CD14-positive monocyte (primary cell): ENCODE results near the gene BARX2. TPM values are rescaled to one million over a fixed set of nuclear protein-coding genes. Genes with fewer than 3 reads are reported as not detected.

Source experiments
- DNase-seq, 3 donors: peaks; one replicate each; pipeline ENCODE4 v3.0.0-alpha.2; 2011 to 2022
- H2AFZ ChIP-seq: 2 replicates; pipeline ENCODE4 v1.6.0; 2012; ENCODE audit warnings: mild to moderate bottlenecking, low read depth, low read length, inconsistent platforms; ENCODE audit not compliant: insufficient read depth, poor library complexity, severe bottlenecking
- H3K27ac ChIP-seq, 2 donors: 1 replicate in 1 of 2; 2 replicates in 1 of 2; pipeline ENCODE4 v1.5.1; 2012 to 2013; ENCODE audit warnings: low read length in 2 of 2, control low read depth in 1 of 2, inconsistent platforms in 1 of 2, low read depth in 1 of 2, mild to moderate bottlenecking in 1 of 2
- H3K27me3 ChIP-seq, 2 donors: one replicate each; pipeline versions ENCODE4 v1.6.0 to v1.6.1; 2011 to 2013; ENCODE audit warnings: low read length in 2 of 2; ENCODE audit not compliant: control insufficient read depth in 2 of 2, insufficient read depth in 2 of 2
- H3K36me3 ChIP-seq, 2 donors: replicated peaks in 1 of 2; 1 replicate in 1 of 2; 2 replicates in 1 of 2; pipeline versions ENCODE4 v1.5.1 to v1.6.1; 2012 to 2013; ENCODE audit warnings: low read length in 2 of 2, control low read depth in 1 of 2, inconsistent platforms in 1 of 2, mild to moderate bottlenecking in 1 of 2; ENCODE audit not compliant: insufficient read depth in 2 of 2, control insufficient read depth in 1 of 2
- H3K4me1 ChIP-seq, 2 donors: 1 replicate in 1 of 2; 2 replicates in 1 of 2; pipeline versions ENCODE4 v1.5.1 to v1.6.1; 2012 to 2013; ENCODE audit warnings: low read length in 2 of 2, control low read depth in 1 of 2, inconsistent platforms in 1 of 2, mild to moderate bottlenecking in 1 of 2, moderate library complexity in 1 of 2; ENCODE audit not compliant: insufficient read depth in 2 of 2, control insufficient read depth in 1 of 2
- H3K4me2 ChIP-seq: replicated peaks from 2 replicates; pipeline ENCODE3; 2012; ENCODE audit warnings: low read length, moderate library complexity, mild to moderate bottlenecking; ENCODE audit not compliant: poor library complexity, severe bottlenecking; ENCODE audit errors: extremely low read depth
- H3K4me3 ChIP-seq, 3 experiments: fragments of 200-600 bp in 1 of 3; sonication (generic) in 1 of 3; replicated peaks in 1 of 3; 1 replicate in 2 of 3; 2 replicates in 1 of 3; pipeline ENCODE4 v1.5.1; 2011 to 2013; ENCODE audit warnings: low read length in 3 of 3, mild to moderate bottlenecking in 3 of 3, control low read depth in 2 of 3, low read depth in 2 of 3, inconsistent platforms in 1 of 3, moderate library complexity in 1 of 3
- H3K79me2 ChIP-seq: 2 replicates; pipeline ENCODE4 v1.6.0; 2012; ENCODE audit warnings: mild to moderate bottlenecking, control low read depth, inconsistent platforms, low read length, moderate library complexity; ENCODE audit not compliant: insufficient read depth
- H3K9ac ChIP-seq: 2 replicates; pipeline ENCODE4 v1.6.0; 2017; ENCODE audit warnings: low read length, mild to moderate bottlenecking; ENCODE audit not compliant: insufficient read depth, poor library complexity, severe bottlenecking
- H3K9me3 ChIP-seq, 2 donors: replicated peaks in 1 of 2; 1 replicate in 1 of 2; 2 replicates in 1 of 2; pipeline versions ENCODE4 v1.5.1 to v1.6.1; 2012 to 2013; ENCODE audit warnings: low read length in 2 of 2, control low read depth in 1 of 2; ENCODE audit not compliant: control insufficient read depth in 1 of 2, insufficient read depth in 1 of 2
- H4K20me1 ChIP-seq: 2 replicates; pipeline ENCODE4 v1.6.0; 2012; ENCODE audit warnings: mild to moderate bottlenecking, low read length, control low read depth, moderate library complexity; ENCODE audit not compliant: insufficient read depth
- H3K27ac Mint-ChIP-seq, 7 donors: one replicate each; pipeline ENCODE4 v1.8.0; 2020; ENCODE audit warnings: mild to moderate bottlenecking in 7 of 7, mixed read lengths in 7 of 7, moderate library complexity in 6 of 7, inconsistent platforms in 2 of 7
- H3K27me3 Mint-ChIP-seq, 3 donors: one replicate each; pipeline ENCODE4 v1.8.0; 2021 to 2022; ENCODE audit warnings: low read depth in 3 of 3, mild to moderate bottlenecking in 3 of 3, mixed read lengths in 3 of 3, moderate library complexity in 3 of 3, inconsistent platforms in 1 of 3
- H3K36me3 Mint-ChIP-seq, 2 donors: one replicate each; pipeline ENCODE4 v1.8.0; 2020; ENCODE audit warnings: mixed read lengths in 2 of 2, inconsistent platforms in 1 of 2, mild to moderate bottlenecking in 1 of 2
- H3K4me1 Mint-ChIP-seq: one replicate; pipeline ENCODE4 v1.8.0; 2020; ENCODE audit warnings: mild to moderate bottlenecking, mixed read lengths
- H3K4me3 Mint-ChIP-seq, 2 donors: one replicate each; pipeline ENCODE4 v1.8.0; 2020; ENCODE audit warnings: mild to moderate bottlenecking in 2 of 2, mixed read lengths in 2 of 2, moderate library complexity in 1 of 2
- H3K9me3 Mint-ChIP-seq, 7 donors: one replicate each; pipeline ENCODE4 v1.8.0; 2020 to 2022; ENCODE audit warnings: mixed read lengths in 7 of 7, mild to moderate bottlenecking in 6 of 7, moderate library complexity in 6 of 7, inconsistent platforms in 2 of 7
- WGBS: methylation state at CpG from one replicate; pipeline ENCODE4 v1.1.5; 2013; ENCODE audit warnings: missing lambda C conversion rate; ENCODE audit not compliant: insufficient coverage; 5-methylcytosine and 5-hydroxymethylcytosine counted together
- intact Hi-C, 2 donors: fragments of 100-400 bp; cut with micrococcal nuclease; formaldehyde crosslinking; loops; one replicate each; pipeline versions ENCODE4 v1.15.0 to v1.15.1; 2023
- polyA plus RNA-seq, 3 donors: library from polyadenylated mRNA; depleted of rRNA in 1 of 3; unstranded in 2 of 3; stranded (reverse) in 1 of 3; fragments of 300-500 nt in 2 of 3; fragments of >200 nt in 1 of 3; fragmentation: Illumina TruSeq in 2 of 3; gene quantifications; 1 replicate in 2 of 3; 2 replicates in 1 of 3; pipeline ENCODE4 v1.2.3, GENCODE V29; 2012 to 2021
- TF ChIP-seq, protein P1 (sequence below): fragments of 200-600 bp; IDR thresholded peaks from one replicate; pipeline ENCODE4 v1.8.0; 2022; ENCODE audit warnings: antibody characterized with exemption, mild to moderate bottlenecking

BARX2 gene
- polyA plus RNA-seq, 3 donors = not detected

DNA sequence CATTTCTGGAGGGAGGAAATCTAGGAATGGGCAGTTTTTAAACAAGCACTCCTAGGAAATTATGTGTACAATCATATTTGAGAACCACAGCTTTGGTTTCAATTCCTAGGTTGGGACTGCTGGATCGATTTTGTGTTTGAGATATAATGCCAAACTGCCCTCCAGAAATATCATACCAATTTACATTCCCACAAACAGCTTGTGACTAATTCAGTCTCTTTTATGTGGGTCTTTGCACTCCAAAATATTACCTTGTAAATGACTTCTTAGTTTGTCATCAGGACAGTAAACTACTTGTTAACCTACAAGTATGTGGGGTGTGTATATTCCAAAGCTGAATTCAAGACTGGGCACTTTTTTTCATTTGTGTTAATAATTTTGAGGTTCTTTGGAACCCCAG, 9.8 kb upstream of the BARX2 start:
- intact Hi-C loops = no loop called here

DNA sequence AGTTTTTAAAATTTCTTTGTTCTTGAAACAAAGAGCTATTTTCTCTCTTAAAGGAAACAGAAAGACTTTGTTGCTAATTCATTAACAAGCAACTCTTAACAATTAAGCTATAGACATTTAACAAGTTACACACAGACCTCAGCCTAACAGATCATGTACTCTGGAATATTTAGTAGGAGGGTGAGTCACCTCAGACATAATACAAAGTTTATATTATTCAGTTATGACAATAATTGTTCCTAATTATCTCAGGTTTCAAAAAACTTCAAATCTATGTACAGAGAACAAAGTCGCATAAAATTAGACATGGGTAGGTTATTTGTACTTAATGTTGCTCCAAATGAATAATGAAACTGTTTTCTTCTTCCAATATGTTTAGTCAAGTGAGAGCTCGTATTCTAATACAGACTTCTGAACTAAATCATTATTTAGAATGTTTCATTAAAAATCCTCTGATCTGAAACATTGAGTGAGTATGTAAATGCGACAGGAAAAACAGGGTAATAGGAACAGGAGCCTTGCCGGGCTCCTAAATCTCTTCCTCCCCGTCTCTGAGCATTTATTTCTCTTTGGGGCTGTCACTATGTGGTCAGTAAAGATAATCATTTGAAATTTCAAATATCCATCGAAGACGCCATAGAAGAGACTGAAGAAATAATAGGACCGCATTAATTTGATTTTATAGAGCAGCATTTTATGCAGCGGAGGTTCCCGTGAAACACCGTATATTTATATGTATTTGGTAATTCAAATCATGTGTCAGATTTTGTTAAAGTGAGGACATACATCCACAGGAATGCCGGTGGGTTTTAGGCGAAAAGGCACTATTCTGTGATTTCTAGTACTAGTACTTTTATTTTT, 8.7 kb upstream of the BARX2 start:
- no peak for DNase-seq
- H3K36me3 ChIP-seq = no peaks in the 10 kb centered on the region
- no peaks in the 10 kb centered on the region for H3K4me1 Mint-ChIP-seq
- peaks cover 0 to 4% (median 0%) of the 10 kb centered on the region in 7 donors for H3K9me3 Mint-ChIP-seq
- H3K27ac Mint-ChIP-seq = no peak overlapping the region
- TF ChIP-seq, protein P1, sequence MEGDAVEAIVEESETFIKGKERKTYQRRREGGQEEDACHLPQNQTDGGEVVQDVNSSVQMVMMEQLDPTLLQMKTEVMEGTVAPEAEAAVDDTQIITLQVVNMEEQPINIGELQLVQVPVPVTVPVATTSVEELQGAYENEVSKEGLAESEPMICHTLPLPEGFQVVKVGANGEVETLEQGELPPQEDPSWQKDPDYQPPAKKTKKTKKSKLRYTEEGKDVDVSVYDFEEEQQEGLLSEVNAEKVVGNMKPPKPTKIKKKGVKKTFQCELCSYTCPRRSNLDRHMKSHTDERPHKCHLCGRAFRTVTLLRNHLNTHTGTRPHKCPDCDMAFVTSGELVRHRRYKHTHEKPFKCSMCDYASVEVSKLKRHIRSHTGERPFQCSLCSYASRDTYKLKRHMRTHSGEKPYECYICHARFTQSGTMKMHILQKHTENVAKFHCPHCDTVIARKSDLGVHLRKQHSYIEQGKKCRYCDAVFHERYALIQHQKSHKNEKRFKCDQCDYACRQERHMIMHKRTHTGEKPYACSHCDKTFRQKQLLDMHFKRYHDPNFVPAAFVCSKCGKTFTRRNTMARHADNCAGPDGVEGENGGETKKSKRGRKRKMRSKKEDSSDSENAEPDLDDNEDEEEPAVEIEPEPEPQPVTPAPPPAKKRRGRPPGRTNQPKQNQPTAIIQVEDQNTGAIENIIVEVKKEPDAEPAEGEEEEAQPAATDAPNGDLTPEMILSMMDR = no peak
- no peaks in the 10 kb centered on the region for H3K79me2 ChIP-seq
- no peaks in the 10 kb centered on the region for H3K36me3 Mint-ChIP-seq
- H3K27me3 ChIP-seq = peaks cover 77 to 93% of the 10 kb centered on the region in 2 donors
- H3K27me3 Mint-ChIP-seq = peaks cover 45 to 65% (median 59%) of the 10 kb centered on the region in 3 donors
- H3K4me3 ChIP-seq = no peak overlapping the region
- H4K20me1 ChIP-seq = no peaks in the 10 kb centered on the region
- H3K9ac ChIP-seq = no peak overlapping the region
- H3K9me3 ChIP-seq = peaks cover 0 to 7% of the 10 kb centered on the region in 2 donors
- no peaks in the 10 kb centered on the region for H3K4me1 ChIP-seq
- WGBS = no CpG with 5 or more reads among the region's 13 CpGs
- intact Hi-C loops = no loop called here
- no peak overlapping the region for H2AFZ ChIP-seq
- H3K4me2 ChIP-seq = no peak overlapping the region
- no peak overlapping the region for H3K27ac ChIP-seq
- H3K4me3 Mint-ChIP-seq = no peak overlapping the region

More for the DNA sequence above, 9.8 kb upstream of the BARX2 start:
- no peak for DNase-seq
- no peaks in the 10 kb centered on the region for H3K36me3 Mint-ChIP-seq
- H3K27ac ChIP-seq = no peak overlapping the region
- no peak overlapping the region for H3K9ac ChIP-seq
- H3K4me1 Mint-ChIP-seq = no peaks in the 10 kb centered on the region
- no peak overlapping the region for H3K4me3 ChIP-seq
- no peaks in the 10 kb centered on the region for H3K79me2 ChIP-seq
- H3K4me1 ChIP-seq = no peaks in the 10 kb centered on the region
- H3K4me2 ChIP-seq = no peak overlapping the region
- H3K27me3 Mint-ChIP-seq = peaks cover 34 to 56% (median 49%) of the 10 kb centered on the region in 3 donors
- no peaks in the 10 kb centered on the region for H3K36me3 ChIP-seq
- no peak overlapping the region for H3K4me3 Mint-ChIP-seq
- no peaks in the 10 kb centered on the region for H3K9me3 ChIP-seq
- peaks cover 69 to 91% of the 10 kb centered on the region in 2 donors for H3K27me3 ChIP-seq
- H3K27ac Mint-ChIP-seq = no peak overlapping the region
- WGBS = no CpG with 5 or more reads among the region's 1 CpG
- TF ChIP-seq, protein P1 = no peak
- H3K9me3 Mint-ChIP-seq = no peaks in the 10 kb centered on the region
- H2AFZ ChIP-seq = no peak overlapping the region
- H4K20me1 ChIP-seq = no peaks in the 10 kb centered on the region
